Stimulated activated naive CD8-positive, alpha-beta T cell treated with anti-CD3 and anti-CD28 coated beads, Interleukin-15, Interleukin-2, amounts not matched to agents 100 ng/mL and 50 ng/mL, for 24 hours (primary cell): Measurements from ENCODE around the gene INHBC.

Experiments used
- H3K27ac Mint-ChIP-seq: one replicate; pipeline ENCODE4 v1.8.0; 2021; ENCODE audit warnings: mild to moderate bottlenecking, mixed read lengths
- H3K27me3 Mint-ChIP-seq: one replicate; pipeline ENCODE4 v1.8.0; 2021; ENCODE audit warnings: mixed read lengths
- H3K36me3 Mint-ChIP-seq: one replicate; pipeline ENCODE4 v1.8.0; 2021; ENCODE audit warnings: low read depth, mixed read lengths
- H3K4me1 Mint-ChIP-seq: one replicate; pipeline ENCODE4 v1.8.0; 2021; ENCODE audit warnings: low read depth, mixed read lengths
- H3K4me3 Mint-ChIP-seq: one replicate; pipeline ENCODE4 v1.8.0; 2021; ENCODE audit warnings: mild to moderate bottlenecking, mixed read lengths
- H3K9me3 Mint-ChIP-seq: one replicate; pipeline ENCODE4 v1.8.0; 2021; ENCODE audit warnings: mixed read lengths

The INHBC gene

GRCh38 chr12:57465030-57465746, 30.6 kb downstream of the INHBC start:
- no peak overlapping the region for H3K4me3 Mint-ChIP-seq
- no peak overlapping the region for H3K27ac Mint-ChIP-seq
- H3K9me3 Mint-ChIP-seq: no peaks in the 10 kb centered on the region
- peaks cover 18% of the 10 kb centered on the region for H3K36me3 Mint-ChIP-seq
- H3K4me1 Mint-ChIP-seq: peaks cover 39% of the 10 kb centered on the region
- H3K27me3 Mint-ChIP-seq: no peaks in the 10 kb centered on the region

GRCh38 chr12:57465747-57466505, 31.3 kb downstream of the INHBC start:
- no peak overlapping the region for H3K4me3 Mint-ChIP-seq

GRCh38 chr12:57467212-57467874, 32.8 kb downstream of the INHBC start:
- H3K27ac Mint-ChIP-seq: no peak overlapping the region
- no peaks in the 10 kb centered on the region for H3K9me3 Mint-ChIP-seq
- H3K36me3 Mint-ChIP-seq: peaks cover 24% of the 10 kb centered on the region
- H3K4me3 Mint-ChIP-seq: no peak overlapping the region
- H3K4me1 Mint-ChIP-seq: peaks cover 23% of the 10 kb centered on the region
- H3K27me3 Mint-ChIP-seq: no peaks in the 10 kb centered on the region

More at GRCh38 chr12:57465747-57466505, 31.3 kb downstream of the INHBC start:
- no peak overlapping the region for H3K27ac Mint-ChIP-seq
- H3K9me3 Mint-ChIP-seq: no peaks in the 10 kb centered on the region
- no peaks in the 10 kb centered on the region for H3K27me3 Mint-ChIP-seq
- peaks cover 18% of the 10 kb centered on the region for H3K36me3 Mint-ChIP-seq
- peaks cover 33% of the 10 kb centered on the region for H3K4me1 Mint-ChIP-seq

- H3K27me3 Mint-ChIP-seq: no peaks in the 10 kb centered on the region
- no peak overlapping the region for H3K27ac Mint-ChIP-seq
- H3K36me3 Mint-ChIP-seq: peaks cover 30% of the 10 kb centered on the region
These were observed 33.3 kb downstream of the INHBC start for GRCh38 chr12:57467915-57468314.

GRCh38 chr12:57469296-57470164, 34.9 kb downstream of the INHBC start:
- Mint-ChIP-seq H3K27ac (no peak overlapping the region), H3K36me3 (peaks cover 44% of the 10 kb centered on the region), H3K4me1 (peaks cover 24% of the 10 kb centered on the region), H3K9me3 (no peaks in the 10 kb centered on the region), H3K27me3 (no peaks in the 10 kb centered on the region), H3K4me3 (no peak overlapping the region)

More at GRCh38 chr12:57467915-57468314, 33.3 kb downstream of the INHBC start:
- no peak overlapping the region for H3K4me3 Mint-ChIP-seq
- peaks cover 23% of the 10 kb centered on the region for H3K4me1 Mint-ChIP-seq
- no peaks in the 10 kb centered on the region for H3K9me3 Mint-ChIP-seq

- peaks cover 50% of the 10 kb centered on the region for H3K36me3 Mint-ChIP-seq
These were observed 35.8 kb downstream of the INHBC start for GRCh38 chr12:57470286-57470969.

GRCh38 chr12:57470970-57471656, 36.5 kb downstream of the INHBC start:
- H3K27me3 Mint-ChIP-seq: no peaks in the 10 kb centered on the region
- no peaks in the 10 kb centered on the region for H3K9me3 Mint-ChIP-seq
- peaks cover 26% of the 10 kb centered on the region for H3K4me1 Mint-ChIP-seq
- peaks cover 50% of the 10 kb centered on the region for H3K36me3 Mint-ChIP-seq
- H3K27ac Mint-ChIP-seq: no peak overlapping the region
- no peak overlapping the region for H3K4me3 Mint-ChIP-seq

More at GRCh38 chr12:57470286-57470969, 35.8 kb downstream of the INHBC start:
- H3K27ac Mint-ChIP-seq: no peak overlapping the region
- peaks cover 24% of the 10 kb centered on the region for H3K4me1 Mint-ChIP-seq
- no peaks in the 10 kb centered on the region for H3K9me3 Mint-ChIP-seq
- H3K4me3 Mint-ChIP-seq: no peak overlapping the region
- no peaks in the 10 kb centered on the region for H3K27me3 Mint-ChIP-seq

- Mint-ChIP-seq H3K9me3 (no peaks in the 10 kb centered on the region), H3K4me3 (no peak overlapping the region), H3K27ac (no peak overlapping the region), H3K27me3 (no peaks in the 10 kb centered on the region), H3K4me1 (peaks cover 30% of the 10 kb centered on the region), H3K36me3 (peaks cover 52% of the 10 kb centered on the region)
These were observed 37.1 kb downstream of the INHBC start for GRCh38 chr12:57471661-57472060.

GRCh38 chr12:57472391-57472790, 37.8 kb downstream of the INHBC start:
- H3K9me3 Mint-ChIP-seq: no peaks in the 10 kb centered on the region
- peaks cover 53% of the 10 kb centered on the region for H3K36me3 Mint-ChIP-seq
- peak overlapping the region; percentile 21 for H3K27ac Mint-ChIP-seq
- H3K4me1 Mint-ChIP-seq: peaks cover 32% of the 10 kb centered on the region
- H3K4me3 Mint-ChIP-seq: no peak overlapping the region
- no peaks in the 10 kb centered on the region for H3K27me3 Mint-ChIP-seq

GRCh38 chr12:57473392-57473791, 38.8 kb downstream of the INHBC start:
- Mint-ChIP-seq H3K36me3 (peaks cover 49% of the 10 kb centered on the region), H3K4me1 (peaks cover 42% of the 10 kb centered on the region), H3K27ac (no peak overlapping the region), H3K4me3 (no peak overlapping the region), H3K27me3 (no peaks in the 10 kb centered on the region), H3K9me3 (no peaks in the 10 kb centered on the region)

GRCh38 chr12:57473886-57474285, 39.3 kb downstream of the INHBC start:
- Mint-ChIP-seq H3K27me3 (no peaks in the 10 kb centered on the region), H3K4me1 (peaks cover 47% of the 10 kb centered on the region), H3K27ac (no peak overlapping the region), H3K36me3 (peaks cover 47% of the 10 kb centered on the region), H3K4me3 (peak overlapping the region; percentile 69), H3K9me3 (no peaks in the 10 kb centered on the region)

GRCh38 chr12:57474430-57474829, 39.8 kb downstream of the INHBC start:
- Mint-ChIP-seq H3K4me1 (peaks cover 53% of the 10 kb centered on the region), H3K9me3 (no peaks in the 10 kb centered on the region), H3K27ac (peak overlapping the region; percentile 62), H3K36me3 (peaks cover 42% of the 10 kb centered on the region), H3K27me3 (no peaks in the 10 kb centered on the region), H3K4me3 (peak overlapping the region; percentile 69)

GRCh38 chr12:57474862-57475261, 40.3 kb downstream of the INHBC start:
- Mint-ChIP-seq H3K4me3 (peak overlapping the region; percentile 69), H3K36me3 (peaks cover 42% of the 10 kb centered on the region), H3K4me1 (peaks cover 57% of the 10 kb centered on the region), H3K27me3 (no peaks in the 10 kb centered on the region), H3K9me3 (no peaks in the 10 kb centered on the region), H3K27ac (peak overlapping the region; percentile 62)
